Measurements from ENCODE around the gene FERMT3.

The FERMT3 gene

GRCh38 chr11:64185693-64186491 lies 20.6 kb upstream of the FERMT3 start, which contains the start of gene STIP1:
Gene STIP1, plus strand, starts transcription at chr11:64186171. Its CDS starts 91 bp downstream, at chr11:64186262.
- Histone ChIP-seq H3K9me3 (ENCODE audit: control insufficient read depth, low read length) (no peaks in the 10 kb centered on the region), H3K36me3 (ENCODE audit: control insufficient read depth, insufficient read depth, low read length) (no peaks in the 10 kb centered on the region), H3K4me2 (ENCODE audit: low read length) (peak within 1 kb of the TSS; percentile 83), H3K4me1 (peaks cover 4% of the 10 kb centered on the region), H3K27me3 (ENCODE audit: control insufficient read depth, insufficient read depth, low read length) (no peaks in the 10 kb centered on the region), H2AFZ (peak within 1 kb of the TSS; percentile 81), H3K27ac (peak within 1 kb of the TSS; percentile 75), H3K4me3 (ENCODE audit: low read depth, low read length) (peak within 1 kb of the TSS; percentile 85), H3K9ac (no peak within 1 kb of the TSS), H3K79me2 (peaks cover 6% of the 10 kb centered on the region)
- TF ChIP-seq, protein P1, sequence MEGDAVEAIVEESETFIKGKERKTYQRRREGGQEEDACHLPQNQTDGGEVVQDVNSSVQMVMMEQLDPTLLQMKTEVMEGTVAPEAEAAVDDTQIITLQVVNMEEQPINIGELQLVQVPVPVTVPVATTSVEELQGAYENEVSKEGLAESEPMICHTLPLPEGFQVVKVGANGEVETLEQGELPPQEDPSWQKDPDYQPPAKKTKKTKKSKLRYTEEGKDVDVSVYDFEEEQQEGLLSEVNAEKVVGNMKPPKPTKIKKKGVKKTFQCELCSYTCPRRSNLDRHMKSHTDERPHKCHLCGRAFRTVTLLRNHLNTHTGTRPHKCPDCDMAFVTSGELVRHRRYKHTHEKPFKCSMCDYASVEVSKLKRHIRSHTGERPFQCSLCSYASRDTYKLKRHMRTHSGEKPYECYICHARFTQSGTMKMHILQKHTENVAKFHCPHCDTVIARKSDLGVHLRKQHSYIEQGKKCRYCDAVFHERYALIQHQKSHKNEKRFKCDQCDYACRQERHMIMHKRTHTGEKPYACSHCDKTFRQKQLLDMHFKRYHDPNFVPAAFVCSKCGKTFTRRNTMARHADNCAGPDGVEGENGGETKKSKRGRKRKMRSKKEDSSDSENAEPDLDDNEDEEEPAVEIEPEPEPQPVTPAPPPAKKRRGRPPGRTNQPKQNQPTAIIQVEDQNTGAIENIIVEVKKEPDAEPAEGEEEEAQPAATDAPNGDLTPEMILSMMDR (IDR thresholded peaks at IDR 0.05) = peak; percentile 35

- no peak overlapping the region for H3K9ac ChIP-seq
- no peak overlapping the region for H3K27ac ChIP-seq
- H3K4me3 ChIP-seq (ENCODE audit: low read depth, low read length) = no peak overlapping the region
Observed at GRCh38 chr11:64186492-64187165, 19.9 kb upstream of the FERMT3 start.

DNA sequence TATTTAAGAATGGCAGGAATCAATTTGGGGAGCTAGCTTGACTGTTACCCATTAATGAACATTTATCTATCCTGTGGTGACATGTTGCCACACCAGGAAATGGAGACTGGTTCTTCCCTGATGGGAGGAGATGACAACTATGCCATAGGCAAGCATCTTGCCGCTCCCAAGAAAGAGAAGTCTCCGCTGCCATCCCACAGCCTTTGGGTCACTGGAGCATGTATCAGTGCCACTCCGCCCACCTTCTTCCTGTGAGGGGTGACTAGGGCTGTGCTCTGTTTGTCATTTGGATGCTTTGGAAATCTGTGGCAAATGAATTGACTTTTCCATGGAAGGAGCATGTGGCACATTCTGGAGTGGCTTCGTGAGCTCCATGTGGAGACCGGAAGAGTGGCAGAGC lies 14.1 kb upstream of the FERMT3 start:
- no peak overlapping the region for H2AFZ ChIP-seq
- no peak overlapping the region for H3K4me2 ChIP-seq (ENCODE audit: low read length)
- H3K79me2 ChIP-seq = peaks cover 3% of the 10 kb centered on the region
- H3K27me3 ChIP-seq (ENCODE audit: control insufficient read depth, insufficient read depth, low read length) = no peaks in the 10 kb centered on the region
- no peaks in the 10 kb centered on the region for H3K4me1 ChIP-seq
- TF ChIP-seq, protein P1 (IDR thresholded peaks at IDR 0.05) = no peak
- H3K9me3 ChIP-seq (ENCODE audit: control insufficient read depth, low read length) = no peaks in the 10 kb centered on the region
- no peaks in the 10 kb centered on the region for H3K36me3 ChIP-seq (ENCODE audit: control insufficient read depth, insufficient read depth, low read length)
- no peak overlapping the region for H3K27ac ChIP-seq
- H3K4me3 ChIP-seq (ENCODE audit: low read depth, low read length) = no peak overlapping the region
- H3K9ac ChIP-seq = no peak overlapping the region

More at GRCh38 chr11:64186492-64187165, 19.9 kb upstream of the FERMT3 start:
- Histone ChIP-seq H3K36me3 (ENCODE audit: control insufficient read depth, insufficient read depth, low read length) (no peaks in the 10 kb centered on the region), H3K9me3 (ENCODE audit: control insufficient read depth, low read length) (no peaks in the 10 kb centered on the region), H3K4me1 (peaks cover 1% of the 10 kb centered on the region), H3K4me2 (ENCODE audit: low read length) (no peak overlapping the region), H3K79me2 (peaks cover 6% of the 10 kb centered on the region), H3K27me3 (ENCODE audit: control insufficient read depth, insufficient read depth, low read length) (no peaks in the 10 kb centered on the region), H2AFZ (no peak overlapping the region)
- TF ChIP-seq, protein P1 (IDR thresholded peaks at IDR 0.05) = no peak

DNA sequence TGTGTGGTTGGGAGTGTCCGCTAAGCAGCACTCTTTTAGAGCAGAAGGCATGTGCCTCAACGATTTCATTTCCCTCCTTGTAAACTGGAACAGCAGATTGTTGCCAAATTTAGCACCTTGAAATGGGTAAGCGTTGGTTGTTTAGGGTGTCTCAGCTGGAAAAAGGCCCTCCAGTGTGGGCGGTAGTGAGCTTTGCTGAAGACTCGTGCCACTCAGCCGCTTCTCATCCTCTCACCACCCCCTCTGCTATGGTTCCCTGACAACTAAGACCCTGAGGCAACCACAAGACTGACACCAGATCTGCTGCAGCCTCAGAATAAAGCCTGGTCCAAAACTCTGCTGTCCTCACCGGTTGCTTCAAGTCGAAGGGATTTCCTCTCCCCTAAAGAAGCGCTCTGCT lies 9.9 kb upstream of the FERMT3 start:
- H3K4me2 ChIP-seq (ENCODE audit: low read length) = no peak overlapping the region
- TF ChIP-seq, protein P1 (IDR thresholded peaks at IDR 0.05) = no peak

More for the DNA sequence above, 9.9 kb upstream of the FERMT3 start:
- no peaks in the 10 kb centered on the region for H3K36me3 ChIP-seq (ENCODE audit: control insufficient read depth, insufficient read depth, low read length)
- H3K9me3 ChIP-seq (ENCODE audit: control insufficient read depth, low read length) = no peaks in the 10 kb centered on the region
- H2AFZ ChIP-seq = no peak overlapping the region
- H3K27me3 ChIP-seq (ENCODE audit: control insufficient read depth, insufficient read depth, low read length) = no peaks in the 10 kb centered on the region
- H3K9ac ChIP-seq = no peak overlapping the region
- no peaks in the 10 kb centered on the region for H3K79me2 ChIP-seq
- no peak overlapping the region for H3K27ac ChIP-seq
- H3K4me1 ChIP-seq = no peaks in the 10 kb centered on the region
- H3K4me3 ChIP-seq (ENCODE audit: low read depth, low read length) = no peak overlapping the region

Measured in parathyroid adenoma (tissue), 2 donors.